Neuronal stem cell (in vitro differentiated cells): ENCODE measurements around the gene TSPAN15.

Experiments used
- DNase-seq: peaks from one replicate; pipeline ENCODE4 v3.0.0-alpha.2; 2013; ENCODE audit warnings: low spot score
- H2AFZ ChIP-seq: one replicate; pipeline ENCODE4 v1.6.1; 2013; ENCODE audit warnings: mild to moderate bottlenecking, low read length, inconsistent platforms
- H2AK5ac ChIP-seq: 2 replicates; pipeline ENCODE4 v1.6.1; 2013; ENCODE audit warnings: low read depth, mild to moderate bottlenecking, inconsistent platforms, low read length, moderate library complexity, mixed read lengths
- H2BK120ac ChIP-seq: 2 replicates; pipeline ENCODE4 v1.6.1; 2013; ENCODE audit warnings: low read depth, mild to moderate bottlenecking, inconsistent platforms, low read length, moderate library complexity, mixed read lengths
- H2BK12ac ChIP-seq: one replicate; pipeline ENCODE4 v1.6.1; 2013; ENCODE audit warnings: low read length, inconsistent platforms
- H2BK15ac ChIP-seq: 2 replicates; pipeline ENCODE4 v1.6.1; 2013; ENCODE audit warnings: mild to moderate bottlenecking, low read length, inconsistent platforms, mixed read lengths
- H2BK5ac ChIP-seq: one replicate; pipeline ENCODE4 v1.6.1; 2013; ENCODE audit warnings: inconsistent platforms, mild to moderate bottlenecking, low read length, moderate library complexity
- H3K14ac ChIP-seq: one replicate; pipeline ENCODE4 v1.6.1; 2013; ENCODE audit warnings: low read length, inconsistent platforms
- H3K18ac ChIP-seq: 2 replicates; pipeline ENCODE4 v1.6.1; 2013; ENCODE audit warnings: low read length, inconsistent platforms
- H3K23ac ChIP-seq: 2 replicates; pipeline ENCODE4 v1.6.1; 2013; ENCODE audit warnings: low read depth, mild to moderate bottlenecking, mixed read lengths, low read length, inconsistent platforms; ENCODE audit not compliant: poor library complexity
- H3K27ac ChIP-seq: replicated peaks from 3 replicates; pipeline ENCODE4 v1.5.1; 2013; ENCODE audit warnings: low read length, inconsistent platforms
- H3K27me3 ChIP-seq, 3 experiments: 2 replicates each; pipeline ENCODE4 v1.6.1; 2013; ENCODE audit warnings: low read length in 3 of 3, mild to moderate bottlenecking in 2 of 3, inconsistent platforms in 1 of 3, low read depth in 1 of 3, mixed read lengths in 1 of 3, moderate library complexity in 1 of 3; ENCODE audit not compliant: control insufficient read depth in 3 of 3, insufficient read depth in 3 of 3
- H3K36me3 ChIP-seq, 2 donors: replicated peaks in 1 of 2; 2 replicates each; pipeline ENCODE4 v1.6.1; 2013; ENCODE audit warnings: low read length in 2 of 2; ENCODE audit not compliant: control insufficient read depth in 2 of 2, insufficient read depth in 2 of 2
- H3K4ac ChIP-seq: 2 replicates; pipeline ENCODE4 v1.6.1; 2013; ENCODE audit warnings: inconsistent platforms, mild to moderate bottlenecking, low read length, moderate library complexity
- H3K4me1 ChIP-seq, 2 donors: 1 replicate in 1 of 2; 2 replicates in 1 of 2; pipeline ENCODE4 v1.6.1; 2013; ENCODE audit warnings: low read length in 2 of 2, low read depth in 1 of 2; ENCODE audit not compliant: control insufficient read depth in 2 of 2, insufficient read depth in 1 of 2
- H3K4me2 ChIP-seq: one replicate; pipeline ENCODE4 v1.6.1; 2013; ENCODE audit warnings: mild to moderate bottlenecking, low read length, inconsistent platforms; ENCODE audit not compliant: insufficient read depth, poor library complexity, severe bottlenecking
- H3K4me3 ChIP-seq, 2 donors: 2 replicates each; pipeline ENCODE4 v1.5.1; 2013; ENCODE audit warnings: low read length in 2 of 2, mild to moderate bottlenecking in 2 of 2, inconsistent platforms in 1 of 2, moderate library complexity in 1 of 2
- H3K79me1 ChIP-seq: one replicate; pipeline ENCODE4 v1.6.1; 2013; ENCODE audit warnings: low read depth, mild to moderate bottlenecking, inconsistent platforms, low read length, moderate library complexity
- H3K9ac ChIP-seq: one replicate; pipeline ENCODE4 v1.6.1; 2013; ENCODE audit warnings: mild to moderate bottlenecking, low read depth, low read length, inconsistent platforms; ENCODE audit not compliant: poor library complexity
- H3K9me3 ChIP-seq, 2 donors: replicated peaks in 1 of 2; 2 replicates each; pipeline versions ENCODE3 to v1.6.1; 2013; ENCODE audit warnings: low read length in 2 of 2, mild to moderate bottlenecking in 2 of 2, inconsistent platforms in 1 of 2, low read depth in 1 of 2, mixed read lengths in 1 of 2, moderate library complexity in 1 of 2; ENCODE audit not compliant: control insufficient read depth in 2 of 2, insufficient read depth in 1 of 2
- H4K8ac ChIP-seq: one replicate; pipeline ENCODE4 v1.6.1; 2013; ENCODE audit warnings: low read depth, mild to moderate bottlenecking, inconsistent platforms, low read length, moderate library complexity
- H4K91ac ChIP-seq: one replicate; pipeline ENCODE4 v1.6.1; 2013; ENCODE audit warnings: low read length, low read depth, mild to moderate bottlenecking, inconsistent platforms; ENCODE audit not compliant: poor library complexity
- WGBS, 2 donors: extraction: QIAGEN DNeasy Blood & Tissue Kit; methylation state at CpG; one replicate each; pipeline ENCODE4 v1.1.7; 2013; ENCODE audit warnings: missing lambda C conversion rate in 2 of 2, mixed read lengths in 1 of 2; ENCODE audit not compliant: insufficient read length in 2 of 2, insufficient replicate concordance in 1 of 2; ENCODE audit errors: extremely low coverage in 2 of 2; 5-methylcytosine and 5-hydroxymethylcytosine counted together

TSPAN15 gene

GRCh38 chr10:69456880-69457693 lies 5.8 kb downstream of the TSPAN15 start:
- no peak overlapping the region for H3K14ac ChIP-seq
- no peak overlapping the region for H2AK5ac ChIP-seq
- no peak overlapping the region for H2BK120ac ChIP-seq
- no peak overlapping the region for H4K8ac ChIP-seq
- peak overlapping the region; percentile 10 for H4K91ac ChIP-seq
- DNase-seq, result no peak
- no CpG with 5 or more reads among the region's 8 CpGs for WGBS, 2 donors
- peak overlapping the region; percentile 52 for H3K18ac ChIP-seq
- H2BK15ac ChIP-seq, result no peak overlapping the region
- H2AFZ ChIP-seq, result no peak overlapping the region
- no peak overlapping the region for H3K4me3 ChIP-seq
- no peak overlapping the region for H2BK12ac ChIP-seq
- H3K23ac ChIP-seq, result no peak overlapping the region
- no peak overlapping the region for H3K4ac ChIP-seq
- H3K9me3 ChIP-seq, result no peaks in the 10 kb centered on the region
- H3K79me1 ChIP-seq, result no peaks in the 10 kb centered on the region
- no peak overlapping the region for H3K9ac ChIP-seq
- no peak overlapping the region for H3K27ac ChIP-seq
- peaks cover 0 to 2% of the 10 kb centered on the region in 2 donors for H3K4me1 ChIP-seq
- H2BK5ac ChIP-seq, result no peak overlapping the region
- no peaks in the 10 kb centered on the region for H3K36me3 ChIP-seq
- peaks cover 0 to 20% (median 6%) of the 10 kb centered on the region in 3 experiments for H3K27me3 ChIP-seq
- H3K4me2 ChIP-seq, result no peak overlapping the region

- Histone ChIP-seq H4K91ac (no peak overlapping the region), H3K23ac (no peak overlapping the region), H3K27me3 (peaks cover 0 to 13% (median under 1%) of the 10 kb centered on the region in 3 experiments), H2AK5ac (no peak overlapping the region), H3K79me1 (no peaks in the 10 kb centered on the region), H3K4ac (no peak overlapping the region), H3K4me2 (no peak overlapping the region), H4K8ac (no peak overlapping the region), H3K9me3 (no peaks in the 10 kb centered on the region), H3K4me1 (peaks cover 0 to 2% of the 10 kb centered on the region in 2 donors), H2BK12ac (no peak overlapping the region), H2BK15ac (no peak overlapping the region), H2BK5ac (no peak overlapping the region), H3K9ac (no peak overlapping the region), H3K36me3 (no peaks in the 10 kb centered on the region), H2BK120ac (no peak overlapping the region), H3K4me3 (no peak overlapping the region), H2AFZ (no peak overlapping the region), H3K14ac (no peak overlapping the region), H3K27ac (no peak overlapping the region), H3K18ac (no peak overlapping the region)
- no peak for DNase-seq
- WGBS, 2 donors, result no CpG with 5 or more reads among the region's 5 CpGs
Observed at GRCh38 chr10:69457771-69458237, 6.5 kb downstream of the TSPAN15 start.

GRCh38 chr10:69458430-69459100 lies 7.3 kb downstream of the TSPAN15 start:
- Histone ChIP-seq H3K4me2 (no peak overlapping the region), H3K36me3 (no peaks in the 10 kb centered on the region), H3K23ac (no peak overlapping the region), H3K4me3 (no peak overlapping the region), H3K9me3 (no peaks in the 10 kb centered on the region), H2BK120ac (no peak overlapping the region), H3K4ac (no peak overlapping the region), H3K4me1 (peaks cover 0 to 2% of the 10 kb centered on the region in 2 donors), H2BK15ac (no peak overlapping the region), H4K8ac (no peak overlapping the region), H3K14ac (no peak overlapping the region), H3K9ac (no peak overlapping the region), H4K91ac (no peak overlapping the region), H3K18ac (no peak overlapping the region), H3K27me3 (peaks cover 0 to 7% (median 0%) of the 10 kb centered on the region in 3 experiments), H2AFZ (no peak overlapping the region), H3K79me1 (no peaks in the 10 kb centered on the region), H3K27ac (no peak overlapping the region), H2BK12ac (no peak overlapping the region), H2BK5ac (no peak overlapping the region), H2AK5ac (no peak overlapping the region)
- no CpG with 5 or more reads among the region's 10 CpGs for WGBS, 2 donors
- DNase-seq, result no peak
